ENCODE measurements around the gene EPHB4.
A peak's percentile ranks its signal among the peaks of the same experiment; 100 is the strongest.

Gene EPHB4

DNA sequence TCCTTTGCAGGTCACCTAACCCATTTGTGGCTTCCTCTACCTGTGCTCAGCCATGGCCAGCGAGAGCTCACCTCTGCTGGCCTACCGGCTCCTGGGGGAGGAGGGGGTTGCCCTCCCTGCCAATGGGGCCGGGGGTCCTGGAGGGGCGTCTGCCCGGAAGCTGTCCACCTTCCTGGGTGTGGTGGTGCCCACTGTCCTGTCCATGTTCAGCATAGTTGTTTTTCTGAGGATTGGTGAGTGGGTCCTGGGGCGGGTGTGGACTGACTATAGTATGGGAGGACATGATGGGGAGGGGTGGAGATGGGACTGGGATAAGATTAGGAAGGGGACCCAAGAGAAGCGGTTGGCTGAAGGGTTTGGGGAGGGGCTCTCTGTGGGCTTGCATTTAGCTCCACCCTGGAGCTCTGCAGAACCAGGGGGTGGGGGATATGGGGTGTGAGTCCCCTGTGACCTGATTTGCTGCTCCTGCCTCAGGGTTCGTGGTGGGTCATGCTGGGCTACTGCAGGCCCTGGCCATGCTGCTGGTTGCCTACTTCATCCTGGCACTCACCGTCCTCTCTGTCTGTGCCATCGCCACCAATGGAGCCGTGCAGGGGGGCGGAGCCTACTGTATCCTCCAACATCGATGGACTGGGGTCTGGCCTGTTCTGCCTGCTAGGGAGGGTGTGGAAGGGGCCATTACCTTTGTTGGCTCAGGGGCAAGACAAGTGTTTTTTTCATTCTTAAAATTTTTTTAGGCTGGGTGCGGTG is 27.0 kb upstream of the EPHB4 start:
- no peak for DNase-seq

GRCh38 chr7:100852048-100852872 is 24.9 kb upstream of the EPHB4 start, which contains the start of gene SLC12A9:
SLC12A9 (plus strand) TSS chr7:100852713; CDS start chr7:100854198, 1,485 bp downstream.
- DNase-seq = peak; percentile 85

- DNase-seq = no peak
These were observed 20.0 kb upstream of the EPHB4 start for GRCh38 chr7:100847360-100847759.

- no peak for DNase-seq
These were observed 13.3 kb upstream of the EPHB4 start for GRCh38 chr7:100840470-100841100.

DNA sequence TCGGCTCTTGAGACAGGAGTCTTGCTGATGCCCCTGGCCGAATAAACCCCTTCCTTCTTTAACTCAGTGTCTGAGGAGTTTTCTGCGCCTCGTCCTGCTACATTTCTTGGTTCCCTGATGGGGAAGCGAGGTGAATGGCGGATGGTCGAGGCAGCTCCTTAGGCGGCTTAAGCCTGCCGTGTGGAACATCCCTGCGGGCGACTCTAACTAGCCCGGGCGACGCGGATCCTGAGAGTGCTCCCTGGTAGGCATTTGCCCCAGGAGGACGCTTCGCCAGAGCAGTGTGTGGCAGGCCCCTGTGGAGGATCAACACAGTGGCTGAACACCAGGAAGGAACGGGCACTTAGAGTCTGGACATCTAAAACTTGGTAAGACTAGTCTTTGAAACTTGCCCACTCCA is 12.0 kb upstream of the EPHB4 start:
- no peak for DNase-seq

DNA sequence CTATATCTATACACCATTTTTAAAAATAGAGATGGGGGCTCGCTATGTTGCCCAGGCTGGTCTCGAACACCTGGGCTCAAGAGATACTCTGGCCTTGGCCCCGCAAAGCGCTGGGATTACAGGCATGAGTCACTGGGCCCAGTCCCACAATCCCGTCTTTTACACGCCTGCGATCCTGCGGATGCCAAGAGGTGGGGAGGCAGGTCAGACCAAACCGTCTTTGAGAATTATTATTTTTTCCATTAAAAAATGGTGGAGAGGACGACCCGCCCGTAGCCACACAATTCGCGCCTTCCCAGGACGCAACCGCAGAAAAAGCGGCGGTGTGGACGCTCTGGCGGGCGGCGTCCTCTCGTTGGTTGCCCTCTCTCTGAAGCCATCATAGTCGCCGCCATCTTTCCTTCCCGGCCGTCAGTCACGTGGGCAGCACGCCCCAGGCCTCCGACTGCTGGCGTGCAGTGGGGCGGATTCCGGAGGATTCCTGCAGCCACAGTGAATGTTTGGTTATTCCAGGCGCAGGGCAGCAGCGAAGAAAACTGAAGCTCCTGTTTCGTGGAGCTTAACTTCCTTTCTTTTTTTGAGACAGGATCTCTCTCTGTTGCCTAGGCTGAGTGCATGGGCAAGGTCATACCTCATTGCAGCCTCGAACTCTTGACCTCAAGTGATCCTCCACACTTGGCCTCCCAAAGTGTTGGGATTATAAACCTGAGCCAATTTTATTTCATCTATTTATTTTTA is 9.9 kb upstream of the EPHB4 start:
- peak; percentile 81 for DNase-seq

DNA sequence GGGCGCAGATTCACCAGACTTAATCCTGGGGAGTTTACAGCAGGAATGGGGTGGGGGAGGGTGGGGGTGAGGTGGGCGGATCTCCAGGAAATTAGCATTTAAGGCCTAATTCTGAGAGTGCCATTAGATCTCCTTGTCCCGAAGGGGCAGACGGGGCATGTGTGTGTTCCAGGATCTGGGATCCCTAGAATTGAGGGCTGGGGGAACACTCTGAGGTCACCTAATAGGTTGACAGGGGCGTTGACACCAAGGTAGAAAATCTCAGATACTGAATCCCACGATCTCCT is 9.4 kb upstream of the EPHB4 start:
- no peak for DNase-seq

DNA sequence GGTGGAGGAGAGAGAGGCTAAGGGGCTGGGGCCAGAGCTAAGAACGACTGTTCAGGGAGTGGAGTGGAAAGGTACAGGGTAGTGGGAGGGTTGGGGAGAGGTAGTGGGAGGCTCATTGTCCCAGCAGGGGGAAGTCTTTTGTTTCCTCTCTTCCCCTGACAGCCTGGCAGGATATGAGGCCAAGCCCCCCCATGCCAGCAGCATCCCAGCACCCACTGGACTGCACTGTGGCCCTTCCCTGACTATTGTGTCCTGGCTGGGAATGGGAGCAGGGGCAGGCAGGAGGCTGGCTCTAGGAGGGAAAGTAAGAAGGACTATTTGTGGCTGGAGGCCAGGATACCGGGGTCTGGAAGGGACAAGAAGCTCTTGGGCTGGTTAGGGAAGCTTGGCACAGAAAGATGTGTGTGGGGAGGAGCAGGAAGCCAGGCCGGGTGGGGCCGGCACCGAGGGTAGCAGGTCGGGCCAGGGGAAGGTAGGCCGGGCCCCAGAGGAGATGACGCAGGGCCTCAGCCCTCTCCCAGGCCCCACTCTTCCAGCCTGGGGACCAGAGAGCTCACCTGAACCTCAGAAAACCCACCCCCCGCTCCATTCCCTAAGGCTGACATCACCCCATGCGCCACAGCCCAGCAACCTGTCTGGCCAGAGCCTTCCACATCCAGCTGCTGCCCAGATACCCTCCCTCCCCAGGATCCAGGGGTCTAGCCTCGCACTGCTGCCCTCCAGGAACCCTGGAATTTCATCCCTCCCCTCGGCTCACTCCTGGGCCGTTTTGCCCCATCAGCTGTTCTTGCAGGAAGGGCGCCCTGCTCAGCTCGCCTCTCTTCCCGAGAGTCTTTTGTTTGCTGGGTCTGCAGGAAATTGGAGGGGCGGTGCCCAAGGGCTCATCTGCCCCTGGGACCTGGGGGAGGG is 8.8 kb upstream of the EPHB4 start:
- no peak for DNase-seq

- DNase-seq = no peak
These were observed 4.9 kb upstream of the EPHB4 start for GRCh38 chr7:100832281-100832633.

- DNase-seq = no peak
These were observed 3.1 kb upstream of the EPHB4 start for GRCh38 chr7:100830396-100830795.

DNA sequence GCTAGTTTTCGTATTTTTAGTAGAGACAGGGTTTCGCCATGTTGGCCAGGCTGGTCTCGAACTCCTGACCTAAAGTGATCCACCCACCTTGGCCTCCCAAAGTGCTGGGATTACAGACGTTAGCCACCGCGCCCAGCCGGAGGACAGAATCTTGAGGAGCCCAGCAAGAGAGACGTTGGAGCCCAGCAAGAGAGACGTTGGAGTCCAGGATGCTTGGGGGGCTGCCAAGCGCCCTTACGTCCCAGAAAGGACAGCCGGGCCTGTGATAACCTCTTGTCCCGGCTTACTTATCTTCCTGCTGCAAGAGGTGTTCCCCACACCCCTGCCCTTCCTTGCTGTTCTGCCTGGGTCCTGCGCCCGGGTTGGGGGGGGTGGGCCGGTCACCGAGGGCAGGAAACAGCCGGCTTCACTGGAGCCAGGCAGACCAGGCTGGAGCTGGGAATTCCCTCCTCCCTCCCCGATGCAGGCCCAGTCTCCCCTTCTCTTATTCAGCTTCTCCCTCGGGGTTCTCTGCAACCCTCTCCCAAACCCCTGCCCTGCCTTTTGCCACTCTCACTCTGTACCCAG is 1.9 kb upstream of the EPHB4 start:
- no peak for DNase-seq

DNA sequence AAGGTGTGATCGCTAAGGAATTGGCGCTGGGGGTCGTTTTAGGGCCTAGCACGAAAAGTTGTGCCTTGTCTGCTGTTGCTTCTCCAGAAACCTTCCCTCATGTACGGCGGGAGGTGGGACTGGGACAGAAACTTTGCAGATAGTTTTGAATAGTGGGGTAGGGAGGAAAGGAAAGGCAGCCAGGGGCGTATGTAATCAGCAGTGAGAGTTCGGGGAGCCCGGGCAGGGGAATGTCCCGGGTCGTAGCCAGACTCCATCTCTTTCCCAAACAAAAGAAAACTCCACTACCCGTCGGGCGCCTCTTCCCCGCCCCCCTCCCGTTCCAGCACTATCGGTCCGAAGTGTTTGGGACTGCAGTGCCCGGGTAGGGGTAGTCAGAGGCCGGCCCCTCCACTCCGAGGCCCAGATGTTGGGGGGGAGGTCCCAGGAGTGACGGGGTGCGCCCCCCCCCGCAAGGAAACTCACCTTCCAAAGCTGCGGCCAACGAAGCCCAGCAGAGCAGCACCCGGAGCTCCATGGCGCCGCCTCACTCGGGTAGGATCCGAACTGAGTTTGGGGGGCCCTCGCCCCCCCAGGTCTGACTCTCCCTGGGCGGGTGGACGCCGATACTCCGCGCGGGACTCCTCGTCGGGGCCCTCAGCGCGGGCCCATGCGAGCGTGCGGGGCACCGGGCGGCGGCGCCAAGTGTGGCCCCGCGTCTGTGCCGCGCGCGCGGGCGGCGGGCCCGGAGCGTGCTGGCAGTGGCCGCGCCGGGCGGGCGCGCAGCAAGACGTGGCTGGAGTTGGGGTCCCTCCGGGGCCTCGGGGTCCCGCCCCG is 601 bp downstream of the EPHB4 start:
- DNase-seq = no peak

- DNase-seq = no peak
These were observed 1.4 kb downstream of the EPHB4 start for GRCh38 chr7:100825751-100826513.

DNA sequence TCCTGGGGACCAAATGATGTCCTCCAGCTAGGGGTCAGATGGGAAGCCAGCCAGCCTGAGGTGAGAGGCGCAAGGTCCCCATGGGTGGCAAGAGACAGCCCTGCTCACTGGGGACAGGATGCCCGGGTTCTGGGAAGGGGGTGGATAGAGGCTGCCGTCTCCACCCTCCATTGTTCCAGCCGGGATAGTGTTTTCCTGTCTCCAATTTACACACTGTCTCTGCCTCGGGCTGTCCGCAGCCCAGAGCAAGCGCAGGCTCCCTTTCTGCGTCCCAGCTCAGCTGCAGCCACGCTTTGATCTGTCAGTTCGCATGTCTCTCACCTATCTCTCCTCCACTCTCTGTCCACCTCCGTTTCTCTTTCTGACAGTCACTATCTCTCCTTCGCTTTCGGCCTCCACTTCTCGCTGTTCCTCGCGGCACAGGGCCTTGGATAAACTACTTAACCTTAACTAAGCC is 2.1 kb downstream of the EPHB4 start:
- no peak for DNase-seq

DNA sequence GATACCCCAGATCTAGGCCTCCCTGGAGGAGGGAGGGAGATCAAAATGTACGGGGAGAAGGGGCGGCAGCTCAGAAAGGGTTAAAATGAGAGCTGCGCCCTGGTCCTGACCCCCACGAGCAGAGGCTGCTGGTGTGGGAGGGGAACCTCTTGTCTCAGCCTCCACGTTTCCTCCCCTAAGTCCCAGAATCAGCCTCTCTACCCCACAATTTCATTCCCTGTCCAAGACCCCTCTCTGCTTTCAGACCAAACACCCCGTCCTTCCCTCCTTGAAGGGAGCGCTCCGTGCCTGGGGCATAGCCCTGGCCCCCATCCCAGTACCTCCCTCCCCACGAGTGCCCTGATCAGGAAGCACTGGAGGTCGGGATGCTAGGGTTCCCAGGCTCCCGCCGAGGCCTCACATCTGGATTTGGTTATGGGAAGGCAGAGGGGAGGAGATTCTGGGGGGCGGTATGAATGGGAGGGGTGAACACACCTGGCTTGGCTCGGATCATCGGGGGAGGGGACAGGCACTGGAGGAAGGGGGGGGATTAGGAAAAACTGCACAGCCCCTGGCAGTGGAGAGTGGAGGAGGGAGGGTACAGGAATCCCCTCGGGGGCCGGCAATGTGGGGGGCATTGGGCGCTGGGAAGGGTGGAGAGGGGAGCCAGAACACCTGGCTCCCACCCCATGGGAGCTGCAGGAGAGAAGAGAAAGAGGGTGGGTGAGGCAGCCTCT is 2.7 kb downstream of the EPHB4 start:
- DNase-seq = no peak

DNA sequence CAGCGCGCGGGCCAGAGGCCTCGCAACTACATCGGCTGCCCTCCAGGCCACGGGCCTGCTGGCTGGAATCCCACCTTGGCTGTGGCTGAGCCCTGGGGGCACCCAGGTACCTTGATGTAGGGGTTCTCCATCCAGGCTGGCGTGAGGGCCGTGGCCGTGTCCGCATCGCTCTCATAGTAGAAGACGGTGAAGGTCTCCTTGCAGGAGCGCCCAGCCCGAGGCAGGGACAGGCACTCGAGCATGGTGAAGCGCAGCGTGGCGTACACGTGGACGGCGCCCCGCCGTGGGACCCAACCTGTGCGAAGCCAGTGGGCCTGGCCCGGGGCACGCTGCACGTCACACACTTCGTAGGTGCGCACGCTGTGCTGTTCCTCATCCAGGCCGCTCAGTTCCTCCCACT is 3.8 kb downstream of the EPHB4 start:
- no peak for DNase-seq

DNA sequence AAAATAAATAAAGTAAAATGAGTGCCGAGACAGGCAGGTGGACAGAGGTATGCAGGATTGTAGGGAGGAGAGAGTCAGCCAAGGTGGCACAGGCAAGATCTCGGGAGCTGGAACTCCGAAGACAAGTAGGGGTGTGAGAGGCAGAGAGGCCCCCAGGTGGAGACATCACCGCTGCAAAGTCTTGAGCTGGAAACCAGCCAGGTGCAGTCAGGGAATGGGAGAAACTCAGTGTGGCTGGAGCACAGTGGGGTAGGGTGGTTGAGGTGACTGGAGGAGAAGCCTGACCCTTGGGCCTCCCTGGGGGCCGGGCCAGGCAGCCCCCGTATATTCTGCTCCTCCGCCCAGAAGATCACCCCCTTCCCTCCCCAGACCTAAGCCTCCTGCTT is 4.2 kb downstream of the EPHB4 start:
- no peak for DNase-seq

- no peak for DNase-seq
These were observed 4.8 kb downstream of the EPHB4 start for GRCh38 chr7:100822236-100823139.

Data from stimulated activated CD4-positive, alpha-beta T cell treated with anti-CD3 and anti-CD28 coated beads, Interleukin-1b, Interleukin-23, amount 100 ng/mL, for 48 hours (primary cell).